Lower leg skin (tissue), 3 donors: ENCODE data around the gene CBX4.

Experiments
- POLR2A ChIP-seq, 2 donors: fragments of 450-650 bp; IDR thresholded peaks; one replicate each; pipeline ENCODE4 v1.6.1; 2016 to 2017; ENCODE audit warnings: antibody characterized with exemption in 2 of 2, mild to moderate bottlenecking in 1 of 2, moderate library complexity in 1 of 2
- TF ChIP-seq, protein P1 (sequence below), 3 donors: fragments of 450-650 bp; IDR thresholded peaks; one replicate each; pipeline ENCODE4 v1.5.1; 2016; ENCODE audit warnings: antibody characterized with exemption in 3 of 3, mild to moderate bottlenecking in 3 of 3, moderate library complexity in 2 of 3

GRCh38 chr17:79864147-79864546 is 24.9 kb upstream of the CBX4 start:
- TF ChIP-seq, protein P1, sequence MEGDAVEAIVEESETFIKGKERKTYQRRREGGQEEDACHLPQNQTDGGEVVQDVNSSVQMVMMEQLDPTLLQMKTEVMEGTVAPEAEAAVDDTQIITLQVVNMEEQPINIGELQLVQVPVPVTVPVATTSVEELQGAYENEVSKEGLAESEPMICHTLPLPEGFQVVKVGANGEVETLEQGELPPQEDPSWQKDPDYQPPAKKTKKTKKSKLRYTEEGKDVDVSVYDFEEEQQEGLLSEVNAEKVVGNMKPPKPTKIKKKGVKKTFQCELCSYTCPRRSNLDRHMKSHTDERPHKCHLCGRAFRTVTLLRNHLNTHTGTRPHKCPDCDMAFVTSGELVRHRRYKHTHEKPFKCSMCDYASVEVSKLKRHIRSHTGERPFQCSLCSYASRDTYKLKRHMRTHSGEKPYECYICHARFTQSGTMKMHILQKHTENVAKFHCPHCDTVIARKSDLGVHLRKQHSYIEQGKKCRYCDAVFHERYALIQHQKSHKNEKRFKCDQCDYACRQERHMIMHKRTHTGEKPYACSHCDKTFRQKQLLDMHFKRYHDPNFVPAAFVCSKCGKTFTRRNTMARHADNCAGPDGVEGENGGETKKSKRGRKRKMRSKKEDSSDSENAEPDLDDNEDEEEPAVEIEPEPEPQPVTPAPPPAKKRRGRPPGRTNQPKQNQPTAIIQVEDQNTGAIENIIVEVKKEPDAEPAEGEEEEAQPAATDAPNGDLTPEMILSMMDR (IDR thresholded peaks at IDR 0.05): no peak
- no peak for TF ChIP-seq POLR2A (IDR thresholded peaks at IDR 0.05)
